ENCODE measurements around the gene MRTO4. TPM values are rescaled to one million over a fixed set of nuclear protein-coding genes. Genes with fewer than 3 reads are reported as not detected.
A peak's percentile ranks its signal among the peaks of the same experiment; 100 is the strongest.

Gene MRTO4
- total and polyA plus RNA-seq, 2 of the 13 experiments (the other 11 are each of a cell fraction or from before 2014, with no cell fraction given) = 28.1 to 59.2 TPM

DNA sequence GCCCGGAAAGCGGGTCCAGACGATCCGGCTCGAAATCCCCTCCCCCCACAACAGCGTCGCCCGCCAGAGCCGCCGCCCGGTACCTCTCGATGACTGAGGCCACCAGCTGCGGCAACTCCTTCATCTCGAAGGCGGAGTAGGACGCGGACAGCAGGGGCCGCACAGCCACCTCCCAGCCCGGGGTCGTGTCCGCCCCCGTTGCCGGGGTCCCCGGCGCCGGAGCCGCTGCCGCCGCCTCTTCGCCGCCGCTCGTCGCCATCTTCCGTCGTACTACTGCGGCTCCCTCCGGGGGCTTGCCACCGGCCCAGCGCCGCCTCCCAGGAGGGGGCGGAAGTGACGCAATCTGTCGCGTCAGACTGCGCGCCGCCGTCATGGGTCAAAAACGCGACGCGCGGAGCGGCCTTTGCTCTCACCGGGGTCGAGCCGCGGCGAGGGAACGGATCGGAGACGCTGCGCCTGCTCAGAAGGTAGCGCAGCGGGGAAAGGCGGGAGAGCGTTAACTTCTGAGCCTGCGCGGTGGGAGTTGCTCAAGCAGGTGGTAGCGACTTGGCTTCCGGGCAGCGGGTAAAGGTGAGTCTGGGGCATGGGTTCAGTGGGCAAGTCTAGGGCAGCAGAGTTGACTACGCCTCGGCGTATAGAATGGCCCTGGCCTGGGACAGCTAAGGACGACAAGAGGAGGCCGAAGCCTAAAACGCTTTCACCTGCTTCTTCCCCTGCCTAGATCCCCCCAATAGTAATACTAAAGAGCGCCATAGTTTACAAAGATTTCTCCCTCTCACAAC is 41.4 kb upstream of the MRTO4 start, which contains the start of gene UBR4 (continued):
- TF ChIP-seq MYNN (CRISPR knock-in tag; IDR thresholded peaks at IDR 0.05; ENCODE audit: low read depth) (no peak; the same call in 1 of the 2 replicates), KAT2B (IDR thresholded peaks at IDR 0.05; ENCODE audit: borderline replicate concordance, low read depth, low read length) (no peak), ZNF644 (CRISPR knock-in tag; IDR thresholded peaks at IDR 0.05; ENCODE audit: low read depth) (no peak), U2AF2 (IDR thresholded peaks at IDR 0.05; ENCODE audit: low read depth, low read length) (no peak), RNF219 (CRISPR knock-in tag; IDR thresholded peaks at IDR 0.05) (no peak), ZNF253 (CRISPR knock-in tag; IDR thresholded peaks at IDR 0.05; ENCODE audit: borderline replicate concordance) (peak; percentile 82; the same call in 1 of the 2 replicates), ZFP41 (CRISPR knock-in tag; IDR thresholded peaks at IDR 0.05; ENCODE audit: borderline replicate concordance) (no peak), ZNF547 (CRISPR knock-in tag; IDR thresholded peaks at IDR 0.05) (peak; percentile 87; the same call in 1 of the 2 replicates), GLI4 (CRISPR knock-in tag; IDR thresholded peaks at IDR 0.05; ENCODE audit: borderline replicate concordance) (peak; percentile 52; the same call in 1 of the 2 replicates), KLF13 (CRISPR knock-in tag; IDR thresholded peaks at IDR 0.05) (no peak), HIVEP1 (CRISPR knock-in tag; IDR thresholded peaks at IDR 0.05) (peak; percentile 77; the same call in 1 of the 2 replicates), SNAPC5 (CRISPR knock-in tag; IDR thresholded peaks at IDR 0.05; ENCODE audit: borderline replicate concordance) (no peak; the same call in 1 of the 2 replicates), REL (CRISPR knock-in tag; conservative IDR thresholded peaks at IDR 0.05) (no peak; the same call in 1 of the 2 replicates), SMARCC2 (IDR thresholded peaks at IDR 0.05) (no peak), ESRRA (CRISPR knock-in tag; IDR thresholded peaks at IDR 0.05; ENCODE audit: low read depth) (peak; percentile 92), TEAD3 (CRISPR knock-in tag; optimal IDR thresholded peaks at IDR 0.05; ENCODE audit: borderline replicate concordance) (peak; percentile 86), NFKB2 (CRISPR knock-in tag; IDR thresholded peaks at IDR 0.05; ENCODE audit: borderline replicate concordance) (peak; percentile 94), TIGD3 (CRISPR knock-in tag; IDR thresholded peaks at IDR 0.05; ENCODE audit: borderline replicate concordance) (peak; percentile 68; the same call in 1 of the 2 replicates), ZNF232 (CRISPR knock-in tag; IDR thresholded peaks at IDR 0.05; ENCODE audit: borderline replicate concordance) (peak; percentile 86; the same call in 1 of the 2 replicates), ZBTB33 (CRISPR knock-in tag; IDR thresholded peaks at IDR 0.05) (peak; percentile 65)
- TF ChIP-seq, protein P1, sequence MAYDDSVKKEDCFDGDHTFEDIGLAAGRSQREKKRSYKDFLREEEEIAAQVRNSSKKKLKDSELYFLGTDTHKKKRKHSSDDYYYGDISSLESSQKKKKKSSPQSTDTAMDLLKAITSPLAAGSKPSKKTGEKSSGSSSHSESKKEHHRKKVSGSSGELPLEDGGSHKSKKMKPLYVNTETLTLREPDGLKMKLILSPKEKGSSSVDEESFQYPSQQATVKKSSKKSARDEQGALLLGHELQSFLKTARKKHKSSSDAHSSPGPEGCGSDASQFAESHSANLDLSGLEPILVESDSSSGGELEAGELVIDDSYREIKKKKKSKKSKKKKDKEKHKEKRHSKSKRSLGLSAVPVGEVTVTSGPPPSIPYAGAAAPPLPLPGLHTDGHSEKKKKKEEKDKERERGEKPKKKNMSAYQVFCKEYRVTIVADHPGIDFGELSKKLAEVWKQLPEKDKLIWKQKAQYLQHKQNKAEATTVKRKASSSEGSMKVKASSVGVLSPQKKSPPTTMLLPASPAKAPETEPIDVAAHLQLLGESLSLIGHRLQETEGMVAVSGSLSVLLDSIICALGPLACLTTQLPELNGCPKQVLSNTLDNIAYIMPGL (CRISPR knock-in tag; IDR thresholded peaks at IDR 0.05; ENCODE audit: borderline replicate concordance in 1 of 2, low read depth in 1 of 2) = peak; percentile 75 to 78; a peak in 2 of 4 replicates
